NCI-H2081 (cell line): ENCODE measurements around the gene IGDCC3.
A peak's percentile ranks its signal among the peaks of the same experiment; 100 is the strongest.

Experiments used
- DNase-seq, 2 experiments: peaks; one replicate each; lab custom pipeline; 2025; lab: John Stamatoyannopoulos, UW

Gene IGDCC3

GRCh38 chr15:65328506-65329287, 49.1 kb downstream of the IGDCC3 start:
- DNase-seq, result no peak

- no peak for DNase-seq
These were observed 50.0 kb downstream of the IGDCC3 start for GRCh38 chr15:65327651-65328393.

GRCh38 chr15:65326818-65327217, 51.0 kb downstream of the IGDCC3 start:
- no peak for DNase-seq

DNA sequence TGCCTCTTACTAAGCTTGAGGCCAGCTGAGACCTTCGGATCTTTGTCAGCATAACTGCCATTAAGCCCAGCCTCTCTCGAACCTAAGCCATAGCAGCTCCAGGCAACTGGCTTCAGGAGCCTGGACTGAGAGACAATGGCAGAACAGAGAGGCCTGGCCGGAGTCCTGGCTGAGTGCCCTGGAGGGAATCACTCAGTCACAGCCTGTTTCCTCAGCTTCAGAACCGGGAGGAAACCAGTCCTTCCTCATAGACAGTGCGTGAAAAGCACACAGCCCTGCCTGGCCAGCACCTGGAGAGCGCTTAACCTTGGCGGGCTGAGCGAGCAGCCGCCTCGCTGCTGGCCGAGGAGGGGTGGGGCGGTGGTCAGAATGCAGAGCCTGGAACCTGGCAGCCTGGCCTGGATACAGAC, 51.7 kb downstream of the IGDCC3 start:
- DNase-seq, result no peak

GRCh38 chr15:65323071-65323511, 54.7 kb downstream of the IGDCC3 start:
- DNase-seq, result peak; percentile 78 to 85

- peak; percentile 79 to 83 for DNase-seq
These were observed 58.9 kb downstream of the IGDCC3 start for GRCh38 chr15:65318870-65319356.

DNA sequence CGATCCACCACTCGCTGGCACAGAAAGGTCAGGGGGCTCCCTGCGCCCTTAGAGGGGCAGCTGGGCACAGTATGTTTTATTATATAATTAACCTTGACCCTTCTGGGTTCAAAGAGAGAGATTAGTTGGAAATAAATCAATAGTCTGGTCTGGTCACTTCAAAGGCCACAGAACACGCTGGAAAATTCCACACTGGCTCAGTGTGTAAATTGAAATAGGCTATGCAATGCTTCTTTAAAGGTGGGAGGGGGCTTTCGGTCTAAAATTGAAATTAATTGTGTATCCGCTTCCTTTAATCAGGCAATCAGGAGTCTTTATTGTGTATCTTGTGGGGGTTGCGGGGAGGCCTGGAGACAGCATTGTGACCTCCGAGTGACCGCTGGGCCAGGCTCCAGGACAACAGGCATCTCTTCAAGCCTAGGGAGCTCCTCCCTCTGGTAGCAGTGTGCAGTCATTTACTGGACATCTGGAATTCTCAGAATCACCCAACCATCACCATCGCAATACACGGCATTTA, 65.3 kb downstream of the IGDCC3 start:
- no peak for DNase-seq

DNA sequence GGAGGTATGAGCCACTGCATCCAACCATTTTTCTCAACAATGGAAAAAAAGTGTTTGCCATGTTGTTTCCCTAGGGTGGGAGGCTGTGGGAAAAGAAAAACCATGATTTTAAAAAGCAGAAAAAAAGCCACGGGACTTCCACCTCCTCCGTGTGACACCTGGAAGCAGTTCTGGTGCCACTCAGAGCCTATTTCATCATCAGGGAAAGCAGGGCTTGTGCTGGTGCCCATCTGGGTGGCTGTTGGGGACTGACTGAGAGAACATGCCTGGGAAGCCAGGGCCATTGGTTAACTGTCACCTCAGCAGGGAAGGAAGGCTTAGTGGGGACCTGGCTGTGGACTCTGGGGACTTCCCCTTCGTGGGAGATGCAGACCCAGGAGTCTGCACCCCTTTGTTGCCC, 66.0 kb downstream of the IGDCC3 start:
- no peak for DNase-seq

- no peak for DNase-seq
These were observed 67.2 kb downstream of the IGDCC3 start for GRCh38 chr15:65310431-65311137.

GRCh38 chr15:65309882-65310418, 67.9 kb downstream of the IGDCC3 start:
- no peak for DNase-seq

DNA sequence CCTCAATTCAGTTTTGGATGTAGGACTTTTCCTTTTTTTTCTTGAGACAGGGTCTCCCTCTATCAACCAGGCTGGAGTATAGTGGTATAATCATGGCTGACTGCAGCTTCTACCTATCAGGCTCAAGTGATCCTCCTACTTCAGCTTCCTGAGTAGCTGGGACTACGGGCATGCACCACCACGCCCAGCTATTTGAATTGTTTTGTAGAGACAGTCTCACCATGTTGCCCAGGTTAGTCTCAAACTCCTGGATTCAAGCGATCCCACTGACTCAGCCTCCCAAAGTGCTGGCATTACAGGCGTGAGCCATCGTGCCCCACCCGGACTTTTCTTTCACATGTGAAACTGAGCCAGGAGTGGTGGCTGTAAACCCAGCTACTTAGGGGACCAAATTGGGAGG, 69.8 kb downstream of the IGDCC3 start:
- DNase-seq, result no peak

DNA sequence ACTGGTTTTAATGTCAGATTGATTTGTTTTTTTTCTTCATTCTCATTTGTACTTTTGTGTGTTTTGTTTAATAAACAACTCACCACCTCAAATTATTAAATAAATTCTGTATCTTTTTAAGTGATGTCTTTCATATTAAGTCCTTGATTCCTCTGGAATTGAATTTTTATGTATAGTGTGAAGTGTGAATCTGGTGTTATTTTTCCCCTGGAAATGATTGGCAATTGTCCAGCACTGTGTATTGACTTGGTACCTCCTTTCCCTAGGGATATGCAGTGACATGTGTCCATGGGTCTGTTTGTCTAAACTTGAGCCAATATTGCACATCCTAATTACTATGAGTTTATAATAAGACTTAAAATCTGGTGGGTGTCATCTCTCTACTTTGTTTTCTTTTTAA, 71.3 kb downstream of the IGDCC3 start:
- no peak for DNase-seq

- DNase-seq, result no peak
These were observed 72.0 kb downstream of the IGDCC3 start for GRCh38 chr15:65305776-65306175.

GRCh38 chr15:65305150-65305758, 72.5 kb downstream of the IGDCC3 start:
- DNase-seq, result peak in 1 of 2 experiments; percentile 53

DNA sequence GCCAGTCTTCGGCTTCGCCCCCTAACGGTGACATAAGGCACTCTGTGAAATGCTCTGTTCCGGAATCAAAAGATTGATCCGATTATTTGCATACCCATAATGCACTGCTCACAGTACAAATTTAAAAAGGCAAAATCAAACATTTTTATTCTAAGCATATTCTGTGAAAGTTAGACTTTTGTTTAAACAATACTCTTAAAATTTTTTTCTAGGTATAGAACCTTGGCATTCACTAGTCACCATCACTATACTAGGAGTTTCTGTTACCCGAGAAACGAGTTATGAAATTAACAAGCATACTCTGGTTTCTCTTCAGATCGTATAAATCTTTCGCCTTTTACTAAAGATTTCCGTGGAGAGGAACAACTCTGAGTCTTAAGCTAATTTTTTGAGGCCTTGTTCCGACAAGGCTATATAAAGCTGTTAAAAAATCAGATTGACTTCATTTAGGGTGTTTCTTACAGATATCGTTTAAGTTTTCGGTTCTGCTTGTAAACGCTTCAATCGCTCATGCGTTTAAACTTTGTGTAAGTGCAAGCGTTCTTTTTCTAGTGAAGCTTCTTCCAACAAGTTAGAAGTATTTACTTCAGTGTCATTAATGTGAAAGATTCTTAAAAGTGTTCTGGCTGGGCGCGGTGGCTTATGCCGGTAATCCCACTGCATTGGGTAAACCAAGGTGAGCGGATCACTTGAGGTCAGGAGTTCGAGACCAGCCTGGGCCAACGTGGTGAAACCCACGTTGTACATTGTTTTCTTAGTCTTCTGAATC, 73.2 kb downstream of the IGDCC3 start, which contains the start of gene RNU5B-1:
Gene RNU5B-1, plus strand, starts transcription at position 297 of the 769 bp plus-strand sequence.
- peak; percentile 91 to 92 for DNase-seq

DNA sequence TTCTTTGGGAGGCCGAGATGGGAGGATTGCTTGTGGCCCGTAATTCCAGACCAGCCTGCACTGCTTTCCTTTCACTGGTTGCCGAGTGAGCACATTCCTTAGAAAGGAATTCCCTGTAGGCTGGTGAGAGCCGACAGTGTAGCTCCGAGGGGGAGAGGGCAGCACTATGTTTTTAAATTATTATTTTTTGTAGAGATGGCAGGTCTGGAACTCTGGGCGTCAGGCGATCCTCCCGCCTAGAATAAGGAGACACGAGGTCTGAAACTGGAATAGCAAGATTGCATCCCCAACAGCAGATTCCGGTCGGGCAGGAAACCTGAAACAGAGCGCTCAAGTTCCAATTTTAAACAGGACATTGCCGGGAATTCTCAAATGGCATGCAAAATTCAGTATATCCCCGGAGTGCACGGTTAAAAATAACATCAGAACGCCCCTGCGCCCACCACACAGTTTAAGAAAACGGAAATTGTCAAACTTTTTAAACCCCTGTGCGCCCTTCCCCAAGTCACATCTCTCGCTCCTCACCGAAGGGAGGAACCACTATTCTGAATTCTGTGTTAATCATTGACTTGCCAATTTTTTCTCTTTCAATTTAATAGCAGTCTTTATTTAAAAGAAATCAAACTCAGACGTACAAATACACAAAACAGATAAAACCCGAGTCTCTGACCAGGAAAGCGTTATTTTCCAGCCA, 74.0 kb downstream of the IGDCC3 start:
- peak; percentile 33 to 59 for DNase-seq

GRCh38 chr15:65302061-65302460, 75.7 kb downstream of the IGDCC3 start:
- DNase-seq, result no peak

DNA sequence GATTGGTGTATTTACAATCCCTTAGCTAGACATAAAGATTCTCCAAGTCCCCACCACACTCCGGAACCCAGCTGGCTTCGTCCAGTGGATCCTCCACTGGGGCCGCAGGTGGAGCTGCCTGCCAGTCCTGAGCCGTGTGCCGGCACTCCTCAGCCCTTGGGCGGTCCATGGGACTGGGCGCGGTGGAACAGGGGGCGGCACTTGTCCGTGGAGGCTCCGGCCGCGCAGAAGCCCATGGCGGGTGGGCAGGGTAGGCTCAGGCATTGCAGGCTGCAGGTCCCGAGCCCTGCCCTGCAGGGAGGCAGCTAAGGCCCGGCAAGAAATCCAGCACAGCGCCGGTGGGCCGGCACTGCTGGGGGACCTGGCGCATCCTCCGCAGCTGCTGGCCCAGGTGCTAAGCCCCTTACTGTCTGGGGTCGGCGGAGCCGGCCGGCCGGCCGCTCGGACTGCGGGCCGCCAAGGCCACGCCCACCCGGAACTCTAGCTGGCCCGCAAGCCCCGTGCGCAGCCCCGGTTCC, 76.8 kb downstream of the IGDCC3 start:
- no peak for DNase-seq

- no peak for DNase-seq
These were observed 79.1 kb downstream of the IGDCC3 start for GRCh38 chr15:65298731-65299130.
